Endothelial cell of umbilical vein (primary cell): ENCODE results near the gene ZNF26. TPM values are rescaled to one million over a fixed set of nuclear protein-coding genes. Genes with fewer than 3 reads are reported as not detected.

Experiments
- BruUV-seq: library from RNA; stranded (reverse); fragments of 400-500 nt; replicated peaks from 2 replicates; lab custom pipeline; 2021; lab: Mats Ljungman, UMichigan
- CTCF ChIA-PET: fragments of 300-600, 350-600 bp; sonication (Branson Sonifier 250); formaldehyde crosslinking; loops from one replicate; lab custom pipeline; 2021; ENCODE audit warnings: antibody characterized with exemption, inconsistent platforms; lab: Charles Lee
- POLR2A ChIA-PET: fragments of 300-600, 350-600 bp; sonication (Branson Sonifier 250); formaldehyde crosslinking; loops from one replicate; lab custom pipeline; 2021; ENCODE audit warnings: antibody characterized with exemption, inconsistent platforms; lab: Charles Lee
- DNase-seq: peaks from one replicate; pipeline ENCODE4 v3.0.0-alpha.2; 2011; ENCODE audit warnings: low read depth, low spot score
- FAIRE-seq: peaks from 2 replicates; lab custom pipeline; 2011; peaks lifted over from hg19 to GRCh38; lab: Jason Lieb, UNC
- H2AFZ ChIP-seq: 2 replicates; pipeline ENCODE4 v1.6.0; 2012; ENCODE audit warnings: low read depth, low read length, control low read depth, inconsistent platforms
- H3K27ac ChIP-seq: 2 replicates; pipeline ENCODE4 v1.5.1; 2011; ENCODE audit warnings: low read depth, mild to moderate bottlenecking, control low read depth, low read length, moderate library complexity; ENCODE audit not compliant: insufficient read depth
- H3K27me3 ChIP-seq, 2 experiments: 2 replicates each; pipeline versions ENCODE4 v1.6.0 to v1.6.1; 2011; ENCODE audit warnings: low read length in 2 of 2, mixed read lengths in 1 of 2; ENCODE audit not compliant: control insufficient read depth in 2 of 2, insufficient read depth in 2 of 2
- H3K36me3 ChIP-seq, 2 experiments: 2 replicates in 1 of 2; 3 replicates in 1 of 2; pipeline ENCODE4 v1.5.1; 2011; ENCODE audit warnings: low read length in 2 of 2, mild to moderate bottlenecking in 1 of 2, moderate library complexity in 1 of 2; ENCODE audit not compliant: control insufficient read depth in 2 of 2, insufficient read depth in 2 of 2; ENCODE audit errors: extremely low read depth in 1 of 2
- H3K4me1 ChIP-seq: 3 replicates; pipeline ENCODE4 v1.5.1; 2011; ENCODE audit warnings: mild to moderate bottlenecking, low read length; ENCODE audit not compliant: control insufficient read depth, insufficient read depth; ENCODE audit errors: extremely low read depth
- H3K4me2 ChIP-seq: 2 replicates; pipeline ENCODE4 v1.6.1; 2011; ENCODE audit warnings: low read length, control low read depth, mixed read lengths; ENCODE audit not compliant: insufficient read depth
- H3K4me3 ChIP-seq, 3 experiments: fragments of 200-600 bp in 1 of 3; sonication (generic), shearing (Covaris generic) in 1 of 3; replicated peaks in 1 of 3; 2 replicates each; pipeline ENCODE4 v1.5.1; 2011 to 2016; ENCODE audit warnings: control low read depth in 3 of 3, low read length in 3 of 3, mild to moderate bottlenecking in 2 of 3, inconsistent platforms in 1 of 3, low read depth in 1 of 3, moderate library complexity in 1 of 3; ENCODE audit not compliant: insufficient read depth in 1 of 3
- H3K79me2 ChIP-seq: 2 replicates; pipeline ENCODE4 v1.6.0; 2012; ENCODE audit warnings: low read length, inconsistent platforms; ENCODE audit not compliant: control insufficient read depth, insufficient read depth
- H3K9ac ChIP-seq: replicated peaks from 2 replicates; pipeline ENCODE3; 2011; ENCODE audit warnings: low read length, control low read depth; ENCODE audit not compliant: insufficient read depth; ENCODE audit errors: extremely low read depth
- H3K9me1 ChIP-seq: replicated peaks from 3 replicates; pipeline ENCODE4 v1.6.0; 2011; ENCODE audit warnings: mild to moderate bottlenecking, low read length; ENCODE audit not compliant: control insufficient read depth, insufficient read depth; ENCODE audit errors: extremely low read depth
- H3K9me3 ChIP-seq: replicated peaks from 2 replicates; pipeline ENCODE4 v1.5.1; 2012; ENCODE audit warnings: low read length, inconsistent platforms; ENCODE audit not compliant: control insufficient read depth, insufficient read depth
- H4K20me1 ChIP-seq: replicated peaks from 2 replicates; pipeline ENCODE3; 2011; ENCODE audit warnings: mild to moderate bottlenecking, low read length; ENCODE audit not compliant: control insufficient read depth, insufficient read depth; ENCODE audit errors: extremely low read depth
- CTCF ChIP-seq, 2 donors: IDR thresholded peaks; 1 replicate in 1 of 2; 2 replicates in 1 of 2; pipeline ENCODE4 v1.5.1; 2011; ENCODE audit warnings: low read length in 2 of 2, mild to moderate bottlenecking in 2 of 2, moderate library complexity in 2 of 2, control low read depth in 1 of 2, inconsistent platforms in 1 of 2, low read depth in 1 of 2; ENCODE audit not compliant: insufficient read depth in 1 of 2; ENCODE audit errors: extremely low read depth in 1 of 2
- EZH2 ChIP-seq: IDR thresholded peaks from 2 replicates; pipeline ENCODE4 v1.6.1; 2012; ENCODE audit warnings: borderline replicate concordance, low read depth, mild to moderate bottlenecking, moderate library complexity, low read length, inconsistent platforms; ENCODE audit not compliant: severe bottlenecking
- FOS ChIP-seq: IDR thresholded peaks from 2 replicates; pipeline ENCODE4 v1.6.1; 2011; ENCODE audit warnings: mild to moderate bottlenecking, low read length, moderate library complexity, borderline replicate concordance; ENCODE audit not compliant: insufficient read depth
- GATA2 ChIP-seq: IDR thresholded peaks from 2 replicates; pipeline ENCODE4 v1.7.0; 2011; ENCODE audit warnings: low read depth, mild to moderate bottlenecking, moderate library complexity, mixed read lengths, low read length; ENCODE audit not compliant: insufficient read length, insufficient read depth
- JUN ChIP-seq: IDR thresholded peaks from 2 replicates; pipeline ENCODE4 v1.6.1; 2011; ENCODE audit warnings: borderline replicate concordance, low read depth; ENCODE audit not compliant: insufficient read length, insufficient read depth
- MAX ChIP-seq: IDR thresholded peaks from 2 replicates; pipeline ENCODE4 v1.6.1; 2011; ENCODE audit not compliant: insufficient read depth, insufficient read length
- MYC ChIP-seq: IDR thresholded peaks from one replicate; pipeline ENCODE4 v1.6.1; 2011; ENCODE audit warnings: mild to moderate bottlenecking, low read depth, low read length
- POLR2A ChIP-seq: IDR thresholded peaks from 2 replicates; pipeline ENCODE4 v1.6.1; 2012; ENCODE audit warnings: low read depth, mild to moderate bottlenecking, control low read depth, low read length
- POLR2AphosphoS5 ChIP-seq: IDR thresholded peaks from 2 replicates; pipeline ENCODE4 v1.6.1; 2012; ENCODE audit warnings: low read depth, mild to moderate bottlenecking, control low read depth, low read length, moderate library complexity; ENCODE audit not compliant: insufficient read depth
- dilution Hi-C: fragments of 300-500 bp; cut with MboI; formaldehyde crosslinking; loops from one replicate; pipeline ENCODE4 v1.15.0; 2019; ENCODE audit warnings: low sequenced_read_pairs; ENCODE audit not compliant: extremely low pct_ligation_motif_present
- intact Hi-C: fragments of 100-400 bp; cut with micrococcal nuclease; formaldehyde crosslinking; loops from one replicate; pipeline ENCODE4 v1.10.0; 2022
- polyA plus RNA-seq, 4 experiments: library from polyadenylated mRNA; depleted of rRNA in 3 of 4; stranded (reverse) in 3 of 4; unstranded in 1 of 4; fragments of >200 nt; gene quantifications; 2 replicates each; pipeline versions ENCODE4 v1.2.1 to v1.2.3, GENCODE V29; 2011 to 2012; ENCODE audit warnings: missing spikeins in 1 of 4
- total RNA-seq: library from RNA; stranded (reverse); gene quantifications from 2 replicates; pipeline ENCODE4 v1.2.3, GENCODE V29; 2021

ZNF26 gene
- total and polyA plus RNA-seq, 2 donors (not counting 3 experiments of a cell fraction or from before 2014, with no cell fraction given): 5.9 to 11.1 TPM

GRCh38 chr12:132952371-132953162 lies 33.6 kb upstream of the ZNF26 start:
- Histone ChIP-seq H3K4me2 (no peak overlapping the region), H3K9me3 (peaks cover 3% of the 10 kb centered on the region), H3K27ac (no peak overlapping the region), H3K9ac (no peak overlapping the region), H3K4me1 (peaks cover 8% of the 10 kb centered on the region), H2AFZ (no peak overlapping the region), H3K79me2 (peaks cover 22% of the 10 kb centered on the region), H3K36me3 (peaks cover 0 to 2% of the 10 kb centered on the region in 2 experiments), H4K20me1 (no peaks in the 10 kb centered on the region), H3K4me3 (no peak overlapping the region), H3K27me3 (no peaks in the 10 kb centered on the region), H3K9me1 (no peaks in the 10 kb centered on the region)
- POLR2A ChIA-PET: no interaction called here
- DNase-seq: no peak
- dilution Hi-C loops (no loop called here), intact Hi-C loops (no loop called here)
- no peak for FAIRE-seq
- BruUV-seq: no TSS peak
- TF ChIP-seq GATA2 (no peak), FOS (no peak), JUN (no peak), MAX (no peak), EZH2 (no peak), POLR2AphosphoS5 (no peak), POLR2A (no peak), MYC (no peak), CTCF (IDR thresholded peaks at IDR 0.05; ENCODE audit: extremely low read depth in 1 of 2, insufficient read depth in 1 of 2, low read depth in 1 of 2, low read length in 2 of 2) (no peak)
- CTCF ChIA-PET: no interaction called here
